Metanephros (tissue), 2 donors: Measurements from ENCODE around the gene TMEM44. TPM values are rescaled to one million over a fixed set of nuclear protein-coding genes. Genes with fewer than 3 reads are reported as not detected.

ENCODE experiments used
- small RNA-seq: library from RNA; depleted of rRNA; stranded (forward); fragments of <200 nt; gene quantifications from one replicate; pipeline ENCODE3, GENCODE V24; 2014; ENCODE audit warnings: low replicate concordance
- total RNA-seq: library from RNA; depleted of rRNA; stranded (reverse); fragments of >200 nt; gene quantifications from one replicate; pipeline ENCODE4 v1.2.3, GENCODE V29; 2014

Gene TMEM44
- 14.4 TPM for total RNA-seq

GRCh38 chr3:194633349-194634004 is at the start of gene TMEM44:
Gene TMEM44, minus strand, starts transcription at chr3:194633419. Its CDS starts 204 bp downstream, at chr3:194633215.

GRCh38 chr3:194671900-194672808 is 38.9 kb upstream of the TMEM44 start, which contains the start of gene LSG1:
Gene LSG1, minus strand, starts transcription at chr3:194672191. Its CDS starts 29 bp downstream, at chr3:194672162.

Small RNAs within 50 kb of the gene (small RNA-seq; reads per million reads assigned to genes)
- not detected for gene AC046143.2

Other genes with a start within 250 kb of the TMEM44 start
- 1.6 TPM for gene GP5, start 234.2 kb downstream of the TMEM44 start, total RNA-seq
- 102 TPM for gene ATP13A3, start 146.4 kb downstream of the TMEM44 start, total RNA-seq
- gene LSG1, start 38.8 kb upstream of the TMEM44 start, total RNA-seq = 29.8 TPM
- 19.6 TPM for gene FAM43A, start 52.5 kb upstream of the TMEM44 start, total RNA-seq